ENCODE data around the gene RPL7A. TPM values are rescaled to one million over a fixed set of nuclear protein-coding genes. Genes with fewer than 3 reads are reported as not detected.

Gene RPL7A
- total and polyA plus RNA-seq, 2 of the 13 experiments (the other 11 are each of a cell fraction or from before 2014, with no cell fraction given): 2,401 to 2,938 TPM

DNA sequence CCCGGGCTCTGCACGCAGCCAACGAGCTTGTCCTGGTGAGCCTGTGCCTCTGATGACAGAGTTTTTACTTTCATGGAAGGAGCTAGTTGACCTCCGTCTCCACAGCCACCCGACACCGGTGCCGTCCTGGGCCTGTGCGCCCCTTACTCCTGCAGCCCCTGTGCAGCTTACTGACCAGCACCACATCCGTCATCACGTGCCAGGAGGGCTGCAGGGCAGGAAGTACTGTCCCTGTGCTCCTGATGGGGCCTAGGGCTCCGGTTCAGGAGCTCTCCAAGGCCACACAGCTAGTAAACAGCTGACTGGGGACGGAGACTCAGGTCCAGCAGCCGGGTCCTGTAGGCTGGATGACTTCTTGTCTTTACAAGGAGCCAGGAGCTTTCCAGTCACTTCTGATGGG is 38.3 kb downstream of the RPL7A start (continued):
- TF ChIP-seq, protein P1, sequence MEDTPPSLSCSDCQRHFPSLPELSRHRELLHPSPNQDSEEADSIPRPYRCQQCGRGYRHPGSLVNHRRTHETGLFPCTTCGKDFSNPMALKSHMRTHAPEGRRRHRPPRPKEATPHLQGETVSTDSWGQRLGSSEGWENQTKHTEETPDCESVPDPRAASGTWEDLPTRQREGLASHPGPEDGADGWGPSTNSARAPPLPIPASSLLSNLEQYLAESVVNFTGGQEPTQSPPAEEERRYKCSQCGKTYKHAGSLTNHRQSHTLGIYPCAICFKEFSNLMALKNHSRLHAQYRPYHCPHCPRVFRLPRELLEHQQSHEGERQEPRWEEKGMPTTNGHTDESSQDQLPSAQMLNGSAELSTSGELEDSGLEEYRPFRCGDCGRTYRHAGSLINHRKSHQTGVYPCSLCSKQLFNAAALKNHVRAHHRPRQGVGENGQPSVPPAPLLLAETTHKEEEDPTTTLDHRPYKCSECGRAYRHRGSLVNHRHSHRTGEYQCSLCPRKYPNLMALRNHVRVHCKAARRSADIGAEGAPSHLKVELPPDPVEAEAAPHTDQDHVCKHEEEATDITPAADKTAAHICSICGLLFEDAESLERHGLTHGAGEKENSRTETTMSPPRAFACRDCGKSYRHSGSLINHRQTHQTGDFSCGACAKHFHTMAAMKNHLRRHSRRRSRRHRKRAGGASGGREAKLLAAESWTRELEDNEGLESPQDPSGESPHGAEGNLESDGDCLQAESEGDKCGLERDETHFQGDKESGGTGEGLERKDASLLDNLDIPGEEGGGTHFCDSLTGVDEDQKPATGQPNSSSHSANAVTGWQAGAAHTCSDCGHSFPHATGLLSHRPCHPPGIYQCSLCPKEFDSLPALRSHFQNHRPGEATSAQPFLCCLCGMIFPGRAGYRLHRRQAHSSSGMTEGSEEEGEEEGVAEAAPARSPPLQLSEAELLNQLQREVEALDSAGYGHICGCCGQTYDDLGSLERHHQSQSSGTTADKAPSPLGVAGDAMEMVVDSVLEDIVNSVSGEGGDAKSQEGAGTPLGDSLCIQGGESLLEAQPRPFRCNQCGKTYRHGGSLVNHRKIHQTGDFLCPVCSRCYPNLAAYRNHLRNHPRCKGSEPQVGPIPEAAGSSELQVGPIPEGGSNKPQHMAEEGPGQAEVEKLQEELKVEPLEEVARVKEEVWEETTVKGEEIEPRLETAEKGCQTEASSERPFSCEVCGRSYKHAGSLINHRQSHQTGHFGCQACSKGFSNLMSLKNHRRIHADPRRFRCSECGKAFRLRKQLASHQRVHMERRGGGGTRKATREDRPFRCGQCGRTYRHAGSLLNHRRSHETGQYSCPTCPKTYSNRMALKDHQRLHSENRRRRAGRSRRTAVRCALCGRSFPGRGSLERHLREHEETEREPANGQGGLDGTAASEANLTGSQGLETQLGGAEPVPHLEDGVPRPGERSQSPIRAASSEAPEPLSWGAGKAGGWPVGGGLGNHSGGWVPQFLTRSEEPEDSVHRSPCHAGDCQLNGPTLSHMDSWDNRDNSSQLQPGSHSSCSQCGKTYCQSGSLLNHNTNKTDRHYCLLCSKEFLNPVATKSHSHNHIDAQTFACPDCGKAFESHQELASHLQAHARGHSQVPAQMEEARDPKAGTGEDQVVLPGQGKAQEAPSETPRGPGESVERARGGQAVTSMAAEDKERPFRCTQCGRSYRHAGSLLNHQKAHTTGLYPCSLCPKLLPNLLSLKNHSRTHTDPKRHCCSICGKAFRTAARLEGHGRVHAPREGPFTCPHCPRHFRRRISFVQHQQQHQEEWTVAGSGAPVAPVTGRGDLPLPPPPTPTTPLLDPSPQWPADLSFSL (CRISPR knock-in tag; IDR thresholded peaks at IDR 0.05): no peak
- TF ChIP-seq, protein P2, sequence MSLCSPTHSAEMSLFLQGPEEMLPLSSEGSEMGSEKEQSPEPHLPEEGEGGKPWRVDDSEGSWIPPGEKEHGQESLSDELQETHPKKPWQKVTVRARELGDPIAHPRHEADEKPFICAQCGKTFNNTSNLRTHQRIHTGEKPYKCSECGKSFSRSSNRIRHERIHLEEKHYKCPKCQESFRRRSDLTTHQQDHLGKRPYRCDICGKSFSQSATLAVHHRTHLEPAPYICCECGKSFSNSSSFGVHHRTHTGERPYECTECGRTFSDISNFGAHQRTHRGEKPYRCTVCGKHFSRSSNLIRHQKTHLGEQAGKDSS (CRISPR knock-in tag; IDR thresholded peaks at IDR 0.05; ENCODE audit: borderline replicate concordance, low read depth): peak; percentile 41; the same call in 1 of the 2 replicates
- TF ChIP-seq, protein P3, sequence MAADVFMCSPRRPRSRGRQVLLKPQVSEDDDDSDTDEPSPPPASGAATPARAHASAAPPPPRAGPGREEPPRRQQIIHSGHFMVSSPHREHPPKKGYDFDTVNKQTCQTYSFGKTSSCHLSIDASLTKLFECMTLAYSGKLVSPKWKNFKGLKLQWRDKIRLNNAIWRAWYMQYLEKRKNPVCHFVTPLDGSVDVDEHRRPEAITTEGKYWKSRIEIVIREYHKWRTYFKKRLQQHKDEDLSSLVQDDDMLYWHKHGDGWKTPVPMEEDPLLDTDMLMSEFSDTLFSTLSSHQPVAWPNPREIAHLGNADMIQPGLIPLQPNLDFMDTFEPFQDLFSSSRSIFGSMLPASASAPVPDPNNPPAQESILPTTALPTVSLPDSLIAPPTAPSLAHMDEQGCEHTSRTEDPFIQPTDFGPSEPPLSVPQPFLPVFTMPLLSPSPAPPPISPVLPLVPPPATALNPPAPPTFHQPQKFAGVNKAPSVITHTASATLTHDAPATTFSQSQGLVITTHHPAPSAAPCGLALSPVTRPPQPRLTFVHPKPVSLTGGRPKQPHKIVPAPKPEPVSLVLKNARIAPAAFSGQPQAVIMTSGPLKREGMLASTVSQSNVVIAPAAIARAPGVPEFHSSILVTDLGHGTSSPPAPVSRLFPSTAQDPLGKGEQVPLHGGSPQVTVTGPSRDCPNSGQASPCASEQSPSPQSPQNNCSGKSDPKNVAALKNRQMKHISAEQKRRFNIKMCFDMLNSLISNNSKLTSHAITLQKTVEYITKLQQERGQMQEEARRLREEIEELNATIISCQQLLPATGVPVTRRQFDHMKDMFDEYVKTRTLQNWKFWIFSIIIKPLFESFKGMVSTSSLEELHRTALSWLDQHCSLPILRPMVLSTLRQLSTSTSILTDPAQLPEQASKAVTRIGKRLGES (CRISPR knock-in tag; IDR thresholded peaks at IDR 0.05; ENCODE audit: borderline replicate concordance): no peak
- TF ChIP-seq ZNF44 (CRISPR knock-in tag; IDR thresholded peaks at IDR 0.05) (no peak), FIP1L1 (IDR thresholded peaks at IDR 0.05; ENCODE audit: borderline replicate concordance, insufficient read depth, low read depth, low read length) (no peak), PHF21A (CRISPR knock-in tag; IDR thresholded peaks at IDR 0.05) (no peak), ZNF607 (CRISPR knock-in tag; IDR thresholded peaks at IDR 0.05; ENCODE audit: borderline replicate concordance) (0 out of 2 replicates have a peak, but pooled peaks have one; percentile 25), ZNF567 (CRISPR knock-in tag; IDR thresholded peaks at IDR 0.05; ENCODE audit: borderline replicate concordance) (no peak), NPAS2 (CRISPR knock-in tag; IDR thresholded peaks at IDR 0.05; ENCODE audit: borderline replicate concordance) (no peak), ZNF776 (CRISPR knock-in tag; IDR thresholded peaks at IDR 0.05) (no peak), ZMAT3 (CRISPR knock-in tag; conservative IDR thresholded peaks at IDR 0.05) (no peak), SRSF9 (IDR thresholded peaks at IDR 0.05; ENCODE audit: borderline replicate concordance, insufficient read depth, low read depth, low read length, poor library complexity, severe bottlenecking) (no peak), PHB2 (IDR thresholded peaks at IDR 0.05; ENCODE audit: partially characterized antibody) (no peak)
- TF ChIP-seq, protein P4, sequence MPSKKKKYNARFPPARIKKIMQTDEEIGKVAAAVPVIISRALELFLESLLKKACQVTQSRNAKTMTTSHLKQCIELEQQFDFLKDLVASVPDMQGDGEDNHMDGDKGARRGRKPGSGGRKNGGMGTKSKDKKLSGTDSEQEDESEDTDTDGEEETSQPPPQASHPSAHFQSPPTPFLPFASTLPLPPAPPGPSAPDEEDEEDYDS (CRISPR knock-in tag; IDR thresholded peaks at IDR 0.05): no peak
- TF ChIP-seq, protein P5, sequence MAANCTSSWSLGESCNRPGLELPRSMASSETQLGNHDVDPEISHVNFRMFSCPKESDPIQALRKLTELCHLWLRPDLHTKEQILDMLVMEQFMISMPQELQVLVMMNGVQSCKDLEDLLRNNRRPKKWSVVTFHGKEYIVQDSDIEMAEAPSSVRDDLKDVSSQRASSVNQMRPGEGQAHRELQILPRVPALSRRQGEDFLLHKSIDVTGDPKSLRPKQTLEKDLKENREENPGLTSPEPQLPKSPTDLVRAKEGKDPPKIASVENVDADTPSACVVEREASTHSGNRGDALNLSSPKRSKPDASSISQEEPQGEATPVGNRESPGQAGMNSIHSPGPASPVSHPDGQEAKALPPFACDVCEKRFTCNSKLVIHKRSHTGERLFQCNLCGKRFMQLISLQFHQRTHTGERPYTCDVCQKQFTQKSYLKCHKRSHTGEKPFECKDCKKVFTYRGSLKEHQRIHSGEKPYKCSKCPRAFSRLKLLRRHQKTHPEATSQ (CRISPR knock-in tag; IDR thresholded peaks at IDR 0.05; ENCODE audit: borderline replicate concordance): no peak

Data from HepG2 (cell line).